HepG2 (cell line): Measurements from ENCODE around the gene CIITA. TPM values are rescaled to one million over a fixed set of nuclear protein-coding genes. Genes with fewer than 3 reads are reported as not detected.
A peak's percentile ranks its signal among the peaks of the same experiment; 100 is the strongest.

ENCODE experiments used
- ARID2 ChIP-seq: sonication (generic); formaldehyde crosslinking; IDR thresholded peaks from 2 replicates; pipeline ENCODE4 v1.8.1; 2022; ENCODE audit warnings: mild to moderate bottlenecking, missing genetic modification reagents, borderline replicate concordance
- ARNTL ChIP-seq: sonication (generic); formaldehyde crosslinking; IDR thresholded peaks from 2 replicates; pipeline ENCODE4 v1.4.0; 2020; ENCODE audit warnings: mild to moderate bottlenecking, missing genetic modification reagents
- ATM ChIP-seq: fragments of 450-650 bp; IDR thresholded peaks from 2 replicates; pipeline ENCODE4 v1.7.1; 2017; ENCODE audit warnings: mild to moderate bottlenecking, borderline replicate concordance
- BRD4 ChIP-seq: sonication (generic); formaldehyde crosslinking; IDR thresholded peaks from 2 replicates; pipeline ENCODE4 v1.4.0; 2020; ENCODE audit warnings: missing genetic modification reagents
- ELK4 ChIP-seq: sonication (generic); formaldehyde crosslinking; IDR thresholded peaks from 2 replicates; pipeline ENCODE4 v1.9.0; 2021; ENCODE audit warnings: missing genetic modification reagents, borderline replicate concordance
- HIVEP1 ChIP-seq: sonication (generic); formaldehyde crosslinking; IDR thresholded peaks from 2 replicates; pipeline ENCODE4 v1.4.0; 2020; ENCODE audit warnings: mild to moderate bottlenecking, missing genetic modification reagents
- HNF4A ChIP-seq: sonication (generic); formaldehyde crosslinking; IDR thresholded peaks from 2 replicates; pipeline ENCODE4 v1.4.0; 2020; ENCODE audit warnings: missing genetic modification reagents
- HNRNPL ChIP-seq: fragments of 200-400 bp; formaldehyde crosslinking; IDR thresholded peaks from 2 replicates; pipeline ENCODE4 v1.6.1; 2017; ENCODE audit warnings: mild to moderate bottlenecking, low read depth, low read length
- HNRNPLL ChIP-seq: fragments of 200-400 bp; formaldehyde crosslinking; IDR thresholded peaks from 2 replicates; pipeline ENCODE4 v1.6.1; 2017; ENCODE audit warnings: mild to moderate bottlenecking, low read depth, low read length; ENCODE audit not compliant: poor library complexity, severe bottlenecking
- KAT7 ChIP-seq: IDR thresholded peaks from 2 replicates; pipeline ENCODE4 v1.6.1; 2018; ENCODE audit warnings: borderline replicate concordance, missing compliant biosample characterization
- KDM3A ChIP-seq: IDR thresholded peaks from 2 replicates; pipeline ENCODE4 v1.6.1; 2018; ENCODE audit warnings: low read depth, missing compliant biosample characterization
- KDM4B ChIP-seq: sonication (generic); formaldehyde crosslinking; IDR thresholded peaks from 2 replicates; pipeline ENCODE4 v1.4.0; 2020; ENCODE audit warnings: missing genetic modification reagents
- MAFK ChIP-seq, 2 experiments: IDR thresholded peaks in 1 of 2; conservative IDR thresholded peaks in 1 of 2; 2 replicates each; pipeline ENCODE4 v1.6.1; 2011; ENCODE audit warnings: improper control_type of control experiment in 2 of 2, low read length in 2 of 2
- NFIB ChIP-seq: sonication (generic); formaldehyde crosslinking; IDR thresholded peaks from 2 replicates; pipeline ENCODE4 v1.9.0; 2021; ENCODE audit warnings: missing genetic modification reagents, mild to moderate bottlenecking, borderline replicate concordance
- NR2F6 ChIP-seq, 2 experiments: IDR thresholded peaks; 2 replicates each; pipeline ENCODE4 v1.6.1; 2016; ENCODE audit warnings: antibody characterized with exemption in 1 of 2, mild to moderate bottlenecking in 1 of 2
- POGZ ChIP-seq: sonication (generic); formaldehyde crosslinking; IDR thresholded peaks from 2 replicates; pipeline ENCODE4 v1.4.0; 2020; ENCODE audit warnings: mild to moderate bottlenecking, missing genetic modification reagents
- SMAD3 ChIP-seq: sonication (generic); formaldehyde crosslinking; IDR thresholded peaks from 2 replicates; pipeline ENCODE4 v1.4.0; 2020; ENCODE audit warnings: missing genetic modification reagents
- TAF15 ChIP-seq: fragments of 200-400 bp; formaldehyde crosslinking; IDR thresholded peaks from one replicate; pipeline ENCODE4 v1.6.1; 2018; ENCODE audit warnings: mild to moderate bottlenecking, low read depth, low read length; ENCODE audit not compliant: poor library complexity, severe bottlenecking
- THAP7 ChIP-seq: sonication (generic); formaldehyde crosslinking; IDR thresholded peaks from 2 replicates; pipeline ENCODE4 v1.8.1; 2023; ENCODE audit warnings: mild to moderate bottlenecking, missing genetic modification reagents
- ZBTB25 ChIP-seq: IDR thresholded peaks from 2 replicates; pipeline ENCODE4 v1.6.1; 2018; ENCODE audit warnings: missing genetic modification reagents
- ZBTB7B ChIP-seq: sonication (generic); formaldehyde crosslinking; IDR thresholded peaks from 2 replicates; pipeline ENCODE4 v1.4.0; 2020; ENCODE audit warnings: missing genetic modification reagents
- ZFP36 ChIP-seq: fragments of 150-350 bp; IDR thresholded peaks from 2 replicates; pipeline ENCODE4 v1.6.1; 2018; ENCODE audit warnings: borderline replicate concordance, low read length, low read depth; ENCODE audit not compliant: partially characterized antibody
- ZFY ChIP-seq: sonication (generic); formaldehyde crosslinking; IDR thresholded peaks from 2 replicates; pipeline ENCODE4 v1.4.0; 2020; ENCODE audit warnings: missing genetic modification reagents
- ZNF331 ChIP-seq: sonication (generic); formaldehyde crosslinking; IDR thresholded peaks from 2 replicates; pipeline ENCODE4 v1.4.0; 2020; ENCODE audit warnings: missing genetic modification reagents
- ZNF431 ChIP-seq: sonication (generic); formaldehyde crosslinking; IDR thresholded peaks from 2 replicates; pipeline ENCODE4 v1.9.0; 2022; ENCODE audit warnings: missing genetic modification reagents, low read depth, mild to moderate bottlenecking, borderline replicate concordance
- ZNF543 ChIP-seq: sonication (generic); formaldehyde crosslinking; IDR thresholded peaks from 2 replicates; pipeline ENCODE4 v1.4.0; 2020; ENCODE audit warnings: mild to moderate bottlenecking, missing genetic modification reagents
- ZSCAN22 ChIP-seq: sonication (generic); formaldehyde crosslinking; IDR thresholded peaks from 2 replicates; pipeline ENCODE4 v1.4.0; 2020; ENCODE audit warnings: mild to moderate bottlenecking, missing genetic modification reagents
- polyA plus RNA-seq, 8 experiments: library from polyadenylated mRNA; depleted of rRNA in 3 of 8; stranded (reverse) in 7 of 8; unstranded in 1 of 8; fragments of >200 nt; fragmentation: Illumina TruSeq in 4 of 8; extraction: Trizol in 4 of 8; gene quantifications; 2 replicates each; pipeline versions ENCODE4 v1.2.1 to v1.2.3, GENCODE V29; 2011 to 2016; ENCODE audit warnings: low read depth in 4 of 8, missing spikeins in 1 of 8, mixed read lengths in 1 of 8; ENCODE audit not compliant: insufficient read depth in 1 of 8
- total RNA-seq, 5 experiments: library from RNA; depleted of rRNA; stranded (reverse); fragments of >200 nt; fragmentation: Illumina TruSeq; extraction: Trizol; gene quantifications; 2 replicates each; pipeline ENCODE4 v1.2.3, GENCODE V29; 2016; ENCODE audit warnings: low read depth in 1 of 5
- TF ChIP-seq, protein P1 (sequence below): sonication (generic); formaldehyde crosslinking; IDR thresholded peaks from 2 replicates; pipeline ENCODE4 v1.8.0; 2022; ENCODE audit warnings: missing genetic modification reagents, low read depth, mild to moderate bottlenecking, borderline replicate concordance

CIITA gene
- total and polyA plus RNA-seq, 2 of the 13 experiments (the other 11 are each of a cell fraction or from before 2014, with no cell fraction given): 0.08 to 0.09 TPM

GRCh38 chr16:10918294-10919002, 41.4 kb downstream of the CIITA start (continued):
- TF ChIP-seq ZBTB25 (CRISPR knock-in tag) (peak; percentile 78; the same call in 1 of the 2 replicates), ZNF331 (CRISPR knock-in tag) (peak; percentile 74), ZSCAN22 (no peak), ZNF543 (CRISPR knock-in tag) (no peak), ELK4 (CRISPR knock-in tag) (no peak), ZFY (peak; percentile 66), HNRNPL (no peak), HNRNPLL (peak; percentile 36), HNF4A (CRISPR knock-in tag) (peak; percentile 11; the same call in 1 of the 2 replicates), ATM (no peak), ZFP36 (peak; percentile 56), ZNF431 (CRISPR knock-in tag) (peak; percentile 70; the same call in 1 of the 2 replicates), NFIB (no peak), SMAD3 (CRISPR knock-in tag) (0 out of 2 replicates have a peak, but pooled peaks have one; percentile 28), POGZ (peak; percentile 33; the same call in 1 of the 2 replicates), MAFK (conservative IDR thresholded peaks at IDR 0.05 in 1 of 2, IDR thresholded peaks at IDR 0.05 in 1 of 2; ENCODE audit: low read length in 2 of 2) (peak; percentile 10 to 39; a peak in 2 of 4 replicates), THAP7 (peak; percentile 49; the same call in 1 of the 2 replicates), KAT7 (CRISPR knock-in tag) (no peak), NR2F6 (IDR thresholded peaks at IDR 0.05) (no peak), NR2F6 (CRISPR knock-in tag; IDR thresholded peaks at IDR 0.05) (peak; percentile 63; the same call in 1 of the 2 replicates), BRD4 (CRISPR knock-in tag) (peak; percentile 47; the same call in 1 of the 2 replicates), KDM4B (CRISPR knock-in tag) (no peak), ARID2 (CRISPR knock-in tag) (no peak), ZBTB7B (CRISPR knock-in tag) (peak; percentile 37; the same call in 1 of the 2 replicates), ARNTL (CRISPR knock-in tag) (no peak), HIVEP1 (0 out of 2 replicates have a peak, but pooled peaks have one; percentile 42), TAF15 (no peak), KDM3A (0 out of 2 replicates have a peak, but pooled peaks have one; percentile 68)
- TF ChIP-seq, protein P1, sequence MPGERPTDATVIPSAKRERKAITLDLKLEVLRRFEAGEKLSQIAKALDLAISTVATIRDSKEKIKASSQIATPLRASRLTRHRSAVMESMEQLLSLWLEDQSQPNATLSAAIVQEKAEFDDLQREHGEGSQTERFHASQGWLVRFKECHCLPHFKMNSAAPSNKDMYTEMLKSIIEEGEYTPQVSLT (CRISPR knock-in tag): no peak
